ENCODE results near the gene ARPC4.

The ARPC4 gene

DNA sequence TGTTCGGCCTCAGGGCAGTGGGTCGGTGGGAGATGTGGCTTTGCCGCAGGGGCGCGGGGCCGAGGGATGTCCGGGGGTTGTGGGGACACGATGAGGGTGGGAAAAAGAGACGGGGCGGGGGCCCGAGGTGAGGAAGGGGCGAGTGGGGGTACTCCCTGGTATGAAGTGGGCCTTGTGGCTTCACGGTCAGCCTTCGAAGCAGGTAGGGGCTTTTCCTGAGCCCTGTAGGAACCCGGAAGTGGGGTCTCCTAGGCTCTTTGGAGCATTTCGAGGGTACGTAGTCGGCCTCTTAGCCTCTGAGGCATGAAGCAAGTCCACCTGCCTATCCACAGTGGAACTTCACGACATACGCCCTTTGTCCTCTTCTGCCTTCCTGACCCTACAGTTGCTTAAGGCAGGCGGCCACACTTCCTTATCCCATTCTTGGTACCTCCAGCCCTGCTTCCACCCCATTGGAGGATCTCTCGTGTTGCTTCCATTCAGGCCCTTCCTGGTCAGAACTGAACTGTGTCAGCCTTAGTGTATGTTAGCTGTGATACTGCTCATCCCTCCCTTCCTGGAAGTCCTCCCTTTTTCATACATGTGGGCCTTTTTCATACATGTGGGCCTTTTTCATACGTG is 389 bp downstream of the ARPC4 start:
- DNase-seq = no peak

DNA sequence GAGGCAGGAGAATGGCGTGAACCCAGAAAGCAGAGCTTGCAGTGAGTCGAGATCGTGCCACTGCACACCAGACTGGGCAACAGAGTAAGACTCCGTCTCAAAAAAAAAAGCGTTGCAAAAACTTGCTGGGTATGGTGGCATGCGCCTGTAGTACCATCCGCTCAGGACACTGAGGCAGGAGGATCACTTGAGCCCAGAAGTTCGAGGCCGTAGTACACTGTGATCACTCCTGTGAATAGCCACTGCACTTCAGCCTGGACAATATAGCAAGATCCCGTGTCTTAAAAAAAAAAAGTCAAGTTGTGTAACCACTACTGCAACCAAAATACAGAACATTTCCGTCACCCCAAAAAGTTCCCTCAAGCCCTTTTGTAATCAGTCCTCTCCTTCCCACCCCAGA is 1.5 kb downstream of the ARPC4 start:
- DNase-seq = no peak

DNA sequence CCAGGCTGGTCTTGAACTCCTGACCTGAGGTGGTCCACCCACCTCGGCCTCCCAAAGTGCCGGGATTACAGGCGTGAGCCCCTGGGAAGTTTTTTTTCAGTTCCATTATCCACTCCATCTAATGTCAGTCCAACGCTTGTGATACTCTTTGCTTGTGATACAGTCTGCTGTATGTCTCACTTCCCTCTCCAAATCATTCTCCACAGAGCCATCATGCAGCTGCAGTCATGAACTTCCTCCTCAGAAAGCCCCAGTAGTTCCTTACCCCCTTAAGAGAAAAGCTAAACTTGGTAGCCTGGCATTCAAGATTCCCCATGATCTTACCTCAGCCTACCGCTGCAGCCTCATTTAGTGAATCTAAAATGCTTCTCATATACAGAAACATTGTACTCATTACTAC is 2.3 kb downstream of the ARPC4 start:
- no peak for DNase-seq

DNA sequence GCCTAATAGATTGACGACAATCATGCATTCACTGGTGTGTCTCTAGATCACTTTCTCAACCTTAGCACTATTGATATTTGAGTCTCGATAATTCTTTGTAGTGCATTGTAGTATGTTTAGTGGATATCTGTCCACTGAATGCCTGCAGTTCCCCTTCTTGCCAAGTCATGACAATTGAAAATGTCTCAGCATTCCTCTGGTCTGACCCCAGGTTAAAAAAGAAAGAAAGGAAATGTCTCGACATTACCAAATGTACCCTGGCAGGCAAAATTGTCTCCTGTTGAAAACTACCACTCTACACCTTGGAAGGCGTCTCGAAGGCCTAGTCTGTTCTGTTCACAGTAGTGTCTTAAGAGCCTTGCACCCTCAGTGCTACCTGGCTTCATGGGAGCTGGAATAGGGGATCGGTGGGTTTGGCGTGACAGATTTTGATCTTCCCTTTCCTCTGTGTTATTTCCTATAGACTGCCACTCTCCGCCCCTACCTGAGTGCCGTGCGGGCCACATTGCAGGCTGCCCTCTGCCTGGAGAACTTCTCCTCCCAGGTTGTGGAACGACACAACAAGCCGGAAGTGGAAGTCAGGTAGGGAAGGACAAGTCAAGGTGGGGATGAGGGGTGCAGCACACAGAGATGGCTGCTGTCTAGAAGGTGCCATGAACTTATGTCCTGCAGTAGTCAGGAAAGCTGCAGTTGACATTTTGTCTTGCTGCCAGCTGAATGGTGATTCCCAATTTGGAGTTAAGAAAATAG is 4.5 kb downstream of the ARPC4 start:
- no peak for DNase-seq

DNA sequence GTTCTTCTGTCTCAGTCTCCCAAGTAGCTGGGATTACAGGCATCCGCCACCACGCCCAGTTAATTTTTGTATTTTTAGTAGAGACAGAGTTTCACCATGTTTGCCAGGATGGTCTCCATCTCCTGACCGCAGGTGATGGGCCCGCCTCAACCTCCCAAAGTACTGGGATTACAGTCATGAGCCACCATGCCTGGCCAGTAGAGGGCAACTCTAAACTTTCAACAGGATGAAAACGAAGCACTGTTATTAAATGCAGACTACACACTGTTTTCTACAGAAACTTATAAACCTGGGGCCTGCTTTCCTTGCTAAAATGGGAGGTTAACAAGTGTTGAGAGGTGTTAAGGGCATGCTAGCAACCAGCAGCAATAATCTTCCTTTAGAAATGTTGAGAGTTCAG is 7.6 kb downstream of the ARPC4 start:
- DNase-seq = no peak

DNA sequence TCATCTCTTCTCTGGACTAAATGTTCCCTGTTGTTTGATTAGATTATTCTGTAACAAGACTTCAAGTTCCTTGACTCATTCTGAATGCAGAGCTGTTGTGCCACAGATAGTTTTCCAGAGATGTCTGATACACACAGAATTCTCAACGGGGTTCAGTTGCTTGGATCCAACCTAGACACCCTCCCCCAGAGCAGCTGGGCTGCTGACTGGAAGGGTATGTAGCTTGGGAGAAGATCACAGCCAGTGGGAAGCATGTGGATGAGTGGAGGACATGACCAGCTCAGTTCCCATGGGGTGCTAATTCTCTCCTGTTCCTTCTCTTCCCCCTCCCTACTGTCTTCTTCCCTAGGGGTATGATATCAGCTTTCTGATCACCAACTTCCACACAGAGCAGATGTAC is 10.6 kb downstream of the ARPC4 start:
- no peak for DNase-seq

DNA sequence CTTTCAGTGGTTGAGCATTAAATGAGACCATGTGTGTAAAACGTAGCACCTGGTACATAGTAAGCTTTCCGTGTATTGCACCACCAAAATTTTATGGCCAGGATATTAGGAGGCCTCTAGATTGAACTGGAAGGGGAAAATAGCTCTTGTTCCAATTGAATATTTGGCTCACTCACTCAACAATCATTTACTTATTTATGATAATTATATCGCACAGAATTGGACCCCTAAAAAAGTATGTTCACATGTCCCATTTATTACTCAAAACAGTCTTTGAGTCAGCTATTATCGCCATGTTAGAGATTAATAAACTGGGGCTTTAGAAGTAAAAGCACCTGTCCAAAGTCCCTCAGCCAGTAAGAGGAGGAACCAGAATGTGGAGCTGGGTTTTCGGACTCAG is 12.1 kb downstream of the ARPC4 start:
- DNase-seq = no peak

DNA sequence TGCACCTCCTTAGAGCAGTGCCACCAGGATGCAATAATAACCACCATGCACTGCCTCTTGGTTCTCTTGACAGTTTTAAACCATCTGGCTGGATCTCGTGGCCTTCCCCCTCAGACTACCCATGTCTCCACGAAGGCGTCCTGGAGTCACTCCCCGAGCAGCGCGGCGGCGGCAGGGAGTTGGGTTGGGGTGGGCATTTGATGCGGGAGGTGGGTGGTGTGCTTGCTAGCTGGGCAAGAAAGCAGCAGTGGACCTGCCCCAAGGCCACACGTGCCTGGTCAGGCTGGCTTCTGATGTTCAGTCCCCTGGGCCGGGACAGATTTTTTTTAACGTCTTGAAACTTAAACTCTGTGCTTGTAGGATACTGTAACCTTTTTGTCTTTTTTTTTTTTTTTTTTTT is 13.3 kb downstream of the ARPC4 start:
- DNase-seq = no peak

DNA sequence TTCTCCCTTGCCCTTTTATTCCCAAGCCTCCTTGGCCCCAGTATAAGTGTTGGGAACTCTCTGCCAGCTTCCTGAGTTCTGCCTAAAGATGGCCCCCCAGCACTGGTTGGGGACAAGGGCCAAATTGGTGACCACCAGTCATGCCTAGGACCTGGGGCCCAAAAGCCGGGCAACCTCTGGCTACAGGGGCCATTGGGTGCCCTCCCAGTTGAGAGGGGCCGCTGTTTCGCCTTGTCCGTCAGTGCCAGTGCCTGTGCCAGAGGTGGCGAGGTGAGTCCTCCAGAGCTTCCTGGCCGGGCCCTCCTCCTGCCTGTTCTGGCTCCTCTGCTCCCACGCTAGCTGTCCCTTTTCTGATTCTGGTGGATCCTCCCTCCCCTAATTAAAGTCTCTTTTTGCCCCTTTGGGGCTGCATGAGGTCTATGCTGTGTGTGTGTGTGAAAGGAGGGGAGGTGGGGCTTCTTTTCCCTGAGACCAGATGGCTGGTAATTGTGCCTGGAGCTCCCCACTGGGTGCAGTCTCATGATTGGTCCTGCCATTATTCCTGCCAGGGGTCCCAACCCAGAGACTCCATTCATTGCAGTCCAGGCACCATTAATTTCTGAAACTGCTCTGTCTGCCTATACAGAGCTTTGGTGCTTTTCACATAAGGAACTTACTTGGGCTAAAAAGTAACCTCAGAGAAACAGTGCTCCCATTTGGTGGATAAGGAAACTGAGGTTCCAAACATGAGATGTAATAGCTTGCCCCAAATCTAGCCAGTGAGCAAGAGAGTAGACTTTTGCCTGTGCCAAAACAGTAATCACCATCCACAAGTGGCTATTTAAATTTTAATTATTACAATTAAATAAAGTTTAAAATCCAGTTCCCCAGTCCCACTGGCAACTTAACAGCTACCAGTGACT is 14.1 kb downstream of the ARPC4 start:
- no peak for DNase-seq

DNA sequence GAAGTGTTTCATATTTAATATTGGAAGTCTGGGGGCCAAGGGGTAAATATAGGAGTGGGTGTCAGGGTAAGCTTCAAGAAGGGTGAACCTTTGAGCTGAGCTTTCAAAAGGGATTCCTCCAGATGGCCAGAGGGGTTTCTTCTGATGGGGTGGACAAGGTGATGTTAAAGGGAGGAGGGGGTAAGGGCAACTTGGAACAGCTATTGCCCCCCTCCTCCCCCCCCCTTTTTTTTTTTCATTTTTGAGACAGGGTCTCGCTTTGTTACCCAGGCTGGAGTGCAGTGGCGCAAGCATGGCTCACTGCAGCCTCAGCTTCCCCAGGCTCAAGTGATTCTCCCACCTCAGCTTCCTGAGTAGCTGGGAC is 15.1 kb downstream of the ARPC4 start:
- DNase-seq = no peak

DNA sequence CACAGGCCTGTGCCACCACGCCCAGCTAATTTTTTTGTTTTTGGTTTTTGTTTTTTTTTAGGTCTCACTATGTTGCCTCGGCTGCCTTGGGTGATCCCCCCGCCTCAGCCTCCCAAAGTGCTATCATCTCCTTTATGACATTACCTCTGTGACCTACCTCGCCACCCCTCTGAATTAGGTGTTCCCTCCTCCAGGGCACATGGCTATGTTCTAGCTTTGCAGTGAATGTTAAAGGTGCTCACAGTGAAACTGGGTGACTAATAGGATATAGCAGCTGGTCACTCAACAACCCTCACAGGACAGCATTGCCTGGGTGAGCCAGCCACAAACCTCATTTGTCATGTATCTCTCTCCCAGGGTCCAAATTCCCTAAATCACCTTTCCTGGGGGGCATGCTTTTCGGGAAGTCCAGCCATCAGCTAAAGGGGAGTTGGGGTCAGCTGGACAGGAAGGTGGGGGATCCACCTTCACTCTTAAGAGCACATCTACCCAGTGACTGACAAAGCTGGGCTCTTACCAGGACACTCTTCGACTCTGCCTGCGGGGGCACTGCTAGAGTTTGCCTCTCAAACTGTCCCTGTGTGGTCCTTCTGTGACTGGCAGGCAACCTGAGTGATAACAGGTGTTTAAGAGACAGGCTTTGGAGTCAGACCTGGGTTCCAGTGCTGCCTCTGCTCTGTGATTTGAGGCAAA is 15.6 kb downstream of the ARPC4 start:
- peak; percentile 45 to 48 for DNase-seq

DNA sequence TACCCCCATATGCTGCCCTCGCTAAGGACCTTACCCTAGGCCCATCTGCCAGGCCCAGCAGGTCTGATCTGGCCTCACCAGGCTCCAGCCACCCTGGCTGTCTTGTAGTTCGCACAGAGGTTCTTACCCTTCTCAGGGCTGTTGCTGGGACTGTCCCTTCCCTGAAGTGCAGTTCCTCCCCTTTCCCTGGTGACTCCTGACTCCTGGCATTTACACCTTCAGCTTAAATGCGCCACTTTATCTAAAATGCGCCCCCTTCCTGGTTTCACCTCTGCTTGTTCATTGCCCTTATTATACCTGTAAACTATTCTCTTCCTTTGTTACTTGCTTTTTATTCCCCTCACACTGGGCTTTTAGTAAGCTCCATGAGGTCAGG is 16.3 kb downstream of the ARPC4 start:
- no peak for DNase-seq

DNA sequence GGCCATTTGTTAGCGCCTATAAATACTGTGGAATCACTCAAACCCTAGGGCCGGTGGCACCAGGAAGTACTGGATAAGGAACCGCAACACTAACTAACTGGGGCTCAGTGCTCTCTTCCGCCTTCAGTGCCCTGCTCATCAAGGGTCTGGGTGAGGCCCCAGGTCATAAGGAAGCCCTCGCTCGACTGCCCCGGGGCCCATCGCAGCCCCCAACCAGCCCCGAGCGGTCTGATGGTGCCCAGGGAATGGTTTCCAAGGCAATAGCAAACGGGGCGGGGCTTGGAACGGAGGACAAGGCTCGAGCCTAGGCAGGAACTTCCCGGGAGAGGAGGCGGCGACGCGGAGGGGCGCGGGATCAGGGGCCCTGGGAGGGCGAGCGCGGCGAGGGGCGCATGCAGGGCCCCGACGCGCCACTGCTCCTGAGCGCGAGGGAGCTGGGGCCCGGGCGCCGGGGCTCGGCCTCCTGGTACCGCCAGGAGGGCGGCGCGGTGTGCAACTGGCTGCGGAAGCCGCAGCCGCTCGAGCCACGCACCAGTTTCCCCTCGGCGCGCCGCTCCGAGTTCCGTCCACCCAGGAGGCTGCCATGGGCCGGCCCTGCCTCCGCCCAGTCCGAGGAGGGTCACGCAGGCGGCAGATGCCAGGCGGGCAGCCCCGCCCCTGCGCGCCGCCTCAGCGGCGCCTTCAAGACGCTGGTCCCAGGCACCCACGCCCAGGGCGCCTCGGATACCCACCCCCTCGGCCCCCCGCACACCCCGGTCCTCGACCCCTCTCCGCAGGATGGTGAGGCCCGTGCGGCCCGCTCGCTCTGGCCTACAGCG is 16.9 kb downstream of the ARPC4 start, which contains the start of gene TTLL3:
TSS of gene TTLL3 (plus strand) at position 648 of the 818 bp plus-strand sequence. CDS start 400 bp downstream, outside the sequence.
- peak; percentile 37 for DNase-seq

DNA sequence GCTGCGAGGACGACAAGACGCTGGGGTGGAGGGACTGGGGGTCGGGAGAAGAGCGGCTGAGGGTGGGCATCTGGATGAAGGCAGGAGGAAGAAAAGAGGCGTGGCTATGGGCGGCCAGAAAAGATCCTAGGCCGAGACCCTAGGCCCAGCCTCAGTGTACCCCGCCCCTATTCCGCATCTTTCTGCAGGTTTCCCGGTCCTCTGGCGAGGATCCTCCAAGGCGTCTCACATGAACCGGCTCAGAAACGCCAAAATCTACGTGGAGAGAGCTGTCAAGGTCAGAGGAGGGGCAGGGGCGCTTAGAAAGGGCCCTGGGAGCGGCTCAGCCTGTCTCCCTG is 17.5 kb downstream of the ARPC4 start:
- no peak for DNase-seq

DNA sequence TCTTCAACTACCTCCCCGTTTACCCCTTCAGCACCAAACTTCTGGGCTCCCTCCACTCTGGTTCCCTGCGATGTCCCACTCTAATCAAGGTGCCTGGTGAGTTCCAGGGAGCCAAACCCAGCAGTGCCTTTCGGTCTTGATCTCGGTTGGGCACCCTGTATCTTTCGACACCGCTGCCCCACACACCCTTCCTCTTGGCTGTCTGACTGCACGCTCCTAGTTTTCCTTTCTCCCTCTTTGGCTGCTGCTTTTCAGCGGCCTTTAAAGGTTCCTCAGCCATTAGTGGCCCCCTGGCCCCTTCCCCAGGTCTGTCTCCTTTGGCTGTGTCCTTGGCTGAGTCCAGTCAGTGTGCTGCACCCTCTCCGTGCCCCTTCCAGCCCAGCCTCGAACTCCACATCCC is 18.0 kb downstream of the ARPC4 start:
- no peak for DNase-seq

DNA sequence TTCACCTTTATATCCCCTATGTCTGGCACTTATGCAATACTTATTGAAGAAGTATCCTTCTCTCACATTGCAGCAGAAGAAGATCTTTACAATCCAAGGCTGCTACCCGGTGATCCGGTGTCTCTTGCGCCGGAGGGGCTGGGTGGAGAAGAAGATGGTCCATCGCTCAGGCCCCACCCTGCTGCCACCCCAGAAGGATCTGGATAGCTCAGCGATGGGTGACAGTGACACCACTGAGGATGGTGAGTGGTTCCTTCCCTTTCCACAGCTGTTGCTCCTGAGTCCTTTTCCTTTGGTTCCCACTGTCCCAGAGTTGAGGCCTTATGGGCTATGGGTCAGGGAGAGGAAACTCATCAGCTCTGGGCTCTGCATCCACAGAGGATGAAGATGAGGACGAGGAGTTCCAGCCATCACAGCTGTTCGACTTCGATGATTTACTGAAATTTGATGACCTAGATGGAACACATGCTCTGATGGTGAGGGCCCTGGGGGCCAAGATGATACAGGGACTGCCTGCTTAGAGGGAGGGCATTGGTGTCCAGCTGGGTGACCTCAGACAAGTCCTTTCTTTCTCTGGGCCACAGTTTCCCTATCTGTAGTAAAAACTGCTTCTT is 20.1 kb downstream of the ARPC4 start:
- no peak for DNase-seq

DNA sequence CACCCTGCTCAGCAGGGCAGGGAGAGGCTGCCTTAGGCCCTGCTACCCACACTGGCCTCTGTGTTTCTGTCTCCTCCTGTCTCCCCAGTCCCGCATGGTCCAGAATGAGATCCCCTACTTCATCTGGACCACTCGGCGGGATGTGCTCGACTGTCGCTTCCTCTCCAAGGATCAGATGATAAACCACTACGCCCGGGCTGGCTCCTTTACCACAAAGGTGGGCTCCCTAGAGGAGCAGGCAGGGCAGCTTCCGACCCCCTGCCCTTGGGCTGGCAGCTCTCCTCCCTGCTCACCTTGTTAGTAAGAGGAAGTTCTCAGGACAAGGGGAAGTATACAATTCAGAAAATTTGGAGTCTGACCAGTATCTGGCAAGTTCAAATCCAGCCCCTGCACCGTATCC is 23.1 kb downstream of the ARPC4 start:
- DNase-seq = no peak

DNA sequence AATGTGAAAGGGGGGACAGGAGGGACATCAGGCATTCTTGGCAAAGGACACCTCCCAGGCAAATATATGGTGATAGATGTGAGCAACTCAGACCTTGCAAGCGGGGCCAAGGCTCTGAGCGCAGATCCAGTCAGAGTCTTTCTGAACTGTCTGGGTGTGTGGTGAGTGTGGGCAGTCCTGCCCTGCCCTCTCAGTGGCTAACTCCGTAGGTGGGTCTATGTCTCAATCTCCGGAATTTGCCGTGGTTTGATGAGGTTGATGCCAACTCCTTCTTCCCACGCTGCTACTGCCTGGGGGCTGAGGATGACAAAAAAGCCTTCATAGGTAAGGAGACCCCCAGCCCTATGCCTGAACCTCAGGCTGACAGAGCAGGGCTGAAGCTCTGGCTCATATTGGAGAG is 24.6 kb downstream of the ARPC4 start:
- DNase-seq = no peak

DNA sequence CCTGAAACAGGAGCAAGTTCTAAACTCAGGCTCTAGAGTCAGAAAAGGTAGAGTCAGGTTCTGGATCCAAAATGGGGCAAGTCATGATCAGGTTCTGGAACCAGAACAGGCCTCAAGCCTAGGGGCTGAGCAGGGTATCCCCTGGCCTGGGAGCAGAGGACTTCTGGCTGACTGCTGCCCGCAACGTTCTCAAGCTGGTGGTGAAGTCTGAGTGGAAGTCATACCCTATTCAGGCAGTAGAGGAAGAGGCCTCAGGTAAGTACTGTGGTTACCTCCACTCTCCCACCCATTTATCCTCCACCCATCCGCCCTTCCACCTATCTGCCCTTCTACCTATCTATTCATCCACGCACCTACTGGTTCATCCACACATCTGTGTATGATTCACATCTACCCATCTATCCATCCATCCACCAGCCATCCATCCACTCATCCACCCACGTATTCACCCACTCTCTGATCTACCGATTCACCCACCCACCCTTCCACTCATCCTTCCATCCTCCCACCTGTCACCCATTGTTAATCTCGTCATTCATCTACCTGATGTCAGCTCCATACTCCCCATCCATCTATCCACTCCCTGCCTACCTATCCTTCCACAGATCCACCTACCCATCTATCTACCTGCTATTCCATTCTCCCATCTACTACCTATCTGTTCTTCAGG is 25.9 kb downstream of the ARPC4 start:
- DNase-seq = no peak

DNA sequence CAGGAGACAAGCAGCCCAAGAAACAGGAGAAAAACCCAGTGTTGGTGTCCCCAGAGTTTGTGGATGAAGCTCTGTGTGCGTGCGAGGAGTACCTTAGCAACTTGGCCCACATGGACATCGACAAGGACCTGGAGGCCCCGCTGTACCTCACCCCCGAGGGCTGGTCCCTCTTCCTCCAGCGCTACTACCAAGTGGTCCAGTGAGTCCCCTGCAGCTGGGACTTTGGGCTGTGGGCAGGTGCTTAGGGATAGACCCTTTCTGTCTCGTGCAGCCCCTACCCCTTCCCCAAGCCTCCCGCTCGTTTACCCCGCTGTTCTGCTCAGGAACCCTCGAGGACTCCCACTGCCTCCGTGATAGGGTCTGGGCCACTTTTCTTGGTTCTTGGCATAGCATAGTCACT is 27.7 kb downstream of the ARPC4 start:
- DNase-seq = no peak

DNA sequence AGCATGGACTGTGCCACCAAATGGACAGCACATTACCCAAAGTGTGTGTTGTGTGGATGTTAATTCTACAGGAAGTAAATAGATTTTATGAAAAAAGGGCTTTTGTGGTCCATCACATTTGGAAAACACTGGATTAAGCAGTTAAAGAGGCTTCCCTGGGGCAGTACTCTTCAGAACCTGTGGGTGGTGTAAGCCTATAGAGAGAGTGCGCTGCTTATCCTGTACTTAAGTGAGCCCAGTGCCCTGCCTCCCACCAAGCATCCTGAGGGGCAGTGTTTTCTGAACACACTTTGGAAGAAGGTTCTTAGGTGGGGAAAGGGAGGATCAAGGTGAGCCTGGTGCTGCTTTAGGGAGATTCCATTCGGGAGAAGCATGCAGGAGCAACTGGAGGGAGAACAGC is 28.1 kb downstream of the ARPC4 start:
- DNase-seq = no peak

Measured in activated CD4-positive, alpha-beta T cell treated with anti-CD3 and anti-CD28 coated beads for 4 hours (primary cell).